Measurements from ENCODE around the gene KRTAP23-1.

DNA sequence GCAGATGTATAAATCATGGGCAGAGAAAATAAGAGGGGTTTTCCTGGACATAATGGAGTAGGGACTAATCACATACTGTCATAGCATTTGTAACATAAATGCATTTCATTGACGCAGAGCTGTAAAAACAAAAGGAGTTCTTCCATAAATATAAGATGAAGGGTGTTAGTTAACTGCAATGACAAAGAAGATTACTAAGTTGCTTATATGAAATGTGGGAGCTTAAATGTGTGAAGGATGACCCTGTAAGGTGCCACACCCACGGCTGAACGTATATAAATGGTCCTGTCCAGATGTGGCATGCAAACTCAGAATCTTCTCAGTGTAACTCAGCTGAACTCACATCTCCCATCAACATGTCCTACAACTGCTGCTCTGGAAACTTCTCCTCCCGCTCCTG is 47.3 kb upstream of the KRTAP23-1 start, which contains the start of gene KRTAP13-1:
- TF ChIP-seq EZH2 (IDR thresholded peaks at IDR 0.05; ENCODE audit: insufficient read depth, poor library complexity, severe bottlenecking), result no peak
- no peak for TF ChIP-seq EZH2phosphoT487 (IDR thresholded peaks at IDR 0.05; ENCODE audit: insufficient read depth, low read depth)
